Neural cell (in vitro differentiated cells): Measurements from ENCODE around the gene TOGARAM2. TPM values are rescaled to one million over a fixed set of nuclear protein-coding genes. Genes with fewer than 3 reads are reported as not detected.

Source experiments
- H2AFZ ChIP-seq: fragments of 200-600, 300-800 bp; sonication (generic), shearing (Covaris generic); 2 replicates; pipeline ENCODE4 v1.6.0; 2014; ENCODE audit warnings: low read depth, mild to moderate bottlenecking, antibody characterized with exemption, low read length, moderate library complexity
- H3F3A ChIP-seq: fragments of 200-600 bp; shearing (Covaris generic); 2 replicates; pipeline ENCODE4 v1.6.1; 2016; ENCODE audit warnings: mild to moderate bottlenecking, moderate library complexity, mixed read lengths, antibody characterized with exemption, low read length; ENCODE audit not compliant: insufficient read depth, poor library complexity, severe bottlenecking
- H3K27ac ChIP-seq: fragments of 200-600, 300-800 bp; sonication (generic), shearing (Covaris generic); 2 replicates; pipeline ENCODE4 v1.5.1; 2014; ENCODE audit warnings: mild to moderate bottlenecking, low read length, moderate library complexity
- H3K27me3 ChIP-seq: fragments of 300-800, 200-600 bp; sonication (generic), shearing (Covaris generic); 2 replicates; pipeline ENCODE4 v1.6.0; 2014; ENCODE audit warnings: mild to moderate bottlenecking, low read depth, low read length, moderate library complexity; ENCODE audit not compliant: insufficient read depth
- H3K36me3 ChIP-seq: fragments of 300-800, 200-600 bp; sonication (generic), shearing (Covaris generic); 2 replicates; pipeline ENCODE4 v1.5.1; 2014; ENCODE audit warnings: mild to moderate bottlenecking, antibody characterized with exemption, low read length, moderate library complexity; ENCODE audit not compliant: insufficient read depth
- H3K4me2 ChIP-seq: fragments of 300-800, 200-600 bp; sonication (generic), shearing (Covaris generic); 2 replicates; pipeline ENCODE4 v1.6.0; 2014; ENCODE audit warnings: mild to moderate bottlenecking, low read length
- H3K4me3 ChIP-seq: fragments of 300-800, 200-600 bp; sonication (generic), shearing (Covaris generic); 2 replicates; pipeline ENCODE4 v1.5.1; 2014; ENCODE audit warnings: mild to moderate bottlenecking, low read length, moderate library complexity
- H3K79me2 ChIP-seq: fragments of 200-600 bp; shearing (Covaris generic); replicated peaks from 2 replicates; pipeline ENCODE4 v1.6.0; 2014; ENCODE audit warnings: mild to moderate bottlenecking, low read length, moderate library complexity; ENCODE audit not compliant: insufficient read depth
- H3K9ac ChIP-seq: fragments of 300-800, 200-600 bp; sonication (generic), shearing (Covaris generic); 2 replicates; pipeline ENCODE4 v1.6.1; 2016; ENCODE audit warnings: mild to moderate bottlenecking, low read length, mixed read lengths
- H3K9me2 ChIP-seq: fragments of 200-600 bp; shearing (Covaris generic); 2 replicates; pipeline ENCODE4 v1.6.1; 2016; ENCODE audit warnings: mild to moderate bottlenecking, low read length, mixed read lengths; ENCODE audit not compliant: insufficient read depth
- H3K9me3 ChIP-seq: fragments of 200-600, 300-800 bp; sonication (generic), shearing (Covaris generic); 2 replicates; pipeline ENCODE4 v1.6.1; 2016; ENCODE audit warnings: mild to moderate bottlenecking, mixed run types, low read length, moderate library complexity, mixed read lengths
- H4K20me1 ChIP-seq: fragments of 200-600 bp; shearing (Covaris generic); 2 replicates; pipeline ENCODE4 v1.6.1; 2016; ENCODE audit warnings: mild to moderate bottlenecking, mixed run types; ENCODE audit not compliant: insufficient read depth
- EP300 ChIP-seq: fragments of 450-650 bp; conservative IDR thresholded peaks from 2 replicates; pipeline ENCODE4 v1.6.1; 2014; ENCODE audit warnings: antibody characterized with exemption, mild to moderate bottlenecking, moderate library complexity; ENCODE audit not compliant: poor library complexity, severe bottlenecking
- EZH2 ChIP-seq: fragments of 200-600, 300-800 bp; shearing (Covaris generic), sonication (generic); IDR thresholded peaks from 2 replicates; pipeline ENCODE4 v1.6.1; 2014; ENCODE audit warnings: antibody characterized with exemption, low read length, borderline replicate concordance, mild to moderate bottlenecking; ENCODE audit not compliant: insufficient read depth, poor library complexity, severe bottlenecking
- MXI1 ChIP-seq: fragments of 450-650 bp; conservative IDR thresholded peaks from 2 replicates; pipeline ENCODE4 v1.6.1; 2014; ENCODE audit warnings: antibody characterized with exemption, mild to moderate bottlenecking; ENCODE audit not compliant: poor library complexity, severe bottlenecking
- POLR2AphosphoS5 ChIP-seq: IDR thresholded peaks from 2 replicates; pipeline ENCODE4 v1.6.1; 2012
- RAD21 ChIP-seq: fragments of 450-650 bp; conservative IDR thresholded peaks from 2 replicates; pipeline ENCODE4 v1.6.1; 2014; ENCODE audit warnings: antibody characterized with exemption, mild to moderate bottlenecking, moderate library complexity
- SMC3 ChIP-seq: fragments of 450-650 bp; conservative IDR thresholded peaks from 2 replicates; pipeline ENCODE4 v1.6.1; 2014; ENCODE audit warnings: antibody characterized with exemption, mild to moderate bottlenecking, moderate library complexity; ENCODE audit not compliant: poor library complexity
- TAF1 ChIP-seq: IDR thresholded peaks from 2 replicates; pipeline ENCODE4 v1.6.1; 2012; ENCODE audit warnings: low read depth
- polyA plus RNA-seq: library from polyadenylated mRNA; depleted of rRNA; stranded (reverse); fragments of >200 nt; gene quantifications from 2 replicates; pipeline ENCODE4 v1.2.3, GENCODE V29; 2014
- TF ChIP-seq, protein P1 (sequence below): fragments of 450-650 bp; IDR thresholded peaks from 2 replicates; pipeline ENCODE4 v1.5.1; 2014; ENCODE audit warnings: antibody characterized with exemption, mild to moderate bottlenecking, moderate library complexity; ENCODE audit not compliant: poor library complexity, severe bottlenecking
- TF ChIP-seq, protein P2 (sequence below): IDR thresholded peaks from 2 replicates; pipeline ENCODE4 v1.6.1; 2012; ENCODE audit warnings: borderline replicate concordance

TOGARAM2 gene
- polyA plus RNA-seq, 1 donor from 2014 or later: 0.10 TPM

DNA sequence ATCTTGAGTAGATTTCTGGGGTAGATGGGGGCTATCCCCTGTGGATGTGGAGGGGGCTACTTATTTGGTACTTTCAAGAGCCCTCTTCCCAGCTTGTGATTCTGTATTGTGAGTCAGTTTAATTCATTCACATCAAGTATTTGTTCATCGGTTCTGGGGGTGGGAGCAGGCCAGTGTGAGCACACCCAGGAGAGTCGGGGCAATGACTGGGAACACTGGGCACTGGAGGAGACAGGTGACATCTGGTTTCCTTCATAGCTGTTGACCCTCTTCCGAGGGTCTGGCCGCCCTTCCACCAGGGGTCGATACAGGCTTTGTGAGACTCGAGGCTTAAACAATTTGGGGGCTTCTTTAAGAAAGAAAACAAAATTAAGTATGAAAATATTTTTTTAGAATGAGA, 2.5 kb upstream of the TOGARAM2 start:
- Histone ChIP-seq H3K79me2 (no peaks in the 10 kb centered on the region), H3F3A (no peaks in the 10 kb centered on the region), H3K27ac (no peak overlapping the region), H3K27me3 (no peaks in the 10 kb centered on the region), H3K4me2 (no peak overlapping the region), H4K20me1 (no peaks in the 10 kb centered on the region), H3K9me3 (no peaks in the 10 kb centered on the region), H3K9ac (no peak overlapping the region), H3K36me3 (no peaks in the 10 kb centered on the region), H3K9me2 (no peaks in the 10 kb centered on the region), H3K4me3 (no peak overlapping the region), H2AFZ (no peak overlapping the region)
- TF ChIP-seq POLR2AphosphoS5 (no peak), EP300 (no peak), RAD21 (no peak), TAF1 (no peak), MXI1 (no peak), SMC3 (no peak), EZH2 (no peak)
- TF ChIP-seq, protein P1, sequence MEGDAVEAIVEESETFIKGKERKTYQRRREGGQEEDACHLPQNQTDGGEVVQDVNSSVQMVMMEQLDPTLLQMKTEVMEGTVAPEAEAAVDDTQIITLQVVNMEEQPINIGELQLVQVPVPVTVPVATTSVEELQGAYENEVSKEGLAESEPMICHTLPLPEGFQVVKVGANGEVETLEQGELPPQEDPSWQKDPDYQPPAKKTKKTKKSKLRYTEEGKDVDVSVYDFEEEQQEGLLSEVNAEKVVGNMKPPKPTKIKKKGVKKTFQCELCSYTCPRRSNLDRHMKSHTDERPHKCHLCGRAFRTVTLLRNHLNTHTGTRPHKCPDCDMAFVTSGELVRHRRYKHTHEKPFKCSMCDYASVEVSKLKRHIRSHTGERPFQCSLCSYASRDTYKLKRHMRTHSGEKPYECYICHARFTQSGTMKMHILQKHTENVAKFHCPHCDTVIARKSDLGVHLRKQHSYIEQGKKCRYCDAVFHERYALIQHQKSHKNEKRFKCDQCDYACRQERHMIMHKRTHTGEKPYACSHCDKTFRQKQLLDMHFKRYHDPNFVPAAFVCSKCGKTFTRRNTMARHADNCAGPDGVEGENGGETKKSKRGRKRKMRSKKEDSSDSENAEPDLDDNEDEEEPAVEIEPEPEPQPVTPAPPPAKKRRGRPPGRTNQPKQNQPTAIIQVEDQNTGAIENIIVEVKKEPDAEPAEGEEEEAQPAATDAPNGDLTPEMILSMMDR: no peak
- TF ChIP-seq, protein P2, sequence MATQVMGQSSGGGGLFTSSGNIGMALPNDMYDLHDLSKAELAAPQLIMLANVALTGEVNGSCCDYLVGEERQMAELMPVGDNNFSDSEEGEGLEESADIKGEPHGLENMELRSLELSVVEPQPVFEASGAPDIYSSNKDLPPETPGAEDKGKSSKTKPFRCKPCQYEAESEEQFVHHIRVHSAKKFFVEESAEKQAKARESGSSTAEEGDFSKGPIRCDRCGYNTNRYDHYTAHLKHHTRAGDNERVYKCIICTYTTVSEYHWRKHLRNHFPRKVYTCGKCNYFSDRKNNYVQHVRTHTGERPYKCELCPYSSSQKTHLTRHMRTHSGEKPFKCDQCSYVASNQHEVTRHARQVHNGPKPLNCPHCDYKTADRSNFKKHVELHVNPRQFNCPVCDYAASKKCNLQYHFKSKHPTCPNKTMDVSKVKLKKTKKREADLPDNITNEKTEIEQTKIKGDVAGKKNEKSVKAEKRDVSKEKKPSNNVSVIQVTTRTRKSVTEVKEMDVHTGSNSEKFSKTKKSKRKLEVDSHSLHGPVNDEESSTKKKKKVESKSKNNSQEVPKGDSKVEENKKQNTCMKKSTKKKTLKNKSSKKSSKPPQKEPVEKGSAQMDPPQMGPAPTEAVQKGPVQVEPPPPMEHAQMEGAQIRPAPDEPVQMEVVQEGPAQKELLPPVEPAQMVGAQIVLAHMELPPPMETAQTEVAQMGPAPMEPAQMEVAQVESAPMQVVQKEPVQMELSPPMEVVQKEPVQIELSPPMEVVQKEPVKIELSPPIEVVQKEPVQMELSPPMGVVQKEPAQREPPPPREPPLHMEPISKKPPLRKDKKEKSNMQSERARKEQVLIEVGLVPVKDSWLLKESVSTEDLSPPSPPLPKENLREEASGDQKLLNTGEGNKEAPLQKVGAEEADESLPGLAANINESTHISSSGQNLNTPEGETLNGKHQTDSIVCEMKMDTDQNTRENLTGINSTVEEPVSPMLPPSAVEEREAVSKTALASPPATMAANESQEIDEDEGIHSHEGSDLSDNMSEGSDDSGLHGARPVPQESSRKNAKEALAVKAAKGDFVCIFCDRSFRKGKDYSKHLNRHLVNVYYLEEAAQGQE: no peak

DNA sequence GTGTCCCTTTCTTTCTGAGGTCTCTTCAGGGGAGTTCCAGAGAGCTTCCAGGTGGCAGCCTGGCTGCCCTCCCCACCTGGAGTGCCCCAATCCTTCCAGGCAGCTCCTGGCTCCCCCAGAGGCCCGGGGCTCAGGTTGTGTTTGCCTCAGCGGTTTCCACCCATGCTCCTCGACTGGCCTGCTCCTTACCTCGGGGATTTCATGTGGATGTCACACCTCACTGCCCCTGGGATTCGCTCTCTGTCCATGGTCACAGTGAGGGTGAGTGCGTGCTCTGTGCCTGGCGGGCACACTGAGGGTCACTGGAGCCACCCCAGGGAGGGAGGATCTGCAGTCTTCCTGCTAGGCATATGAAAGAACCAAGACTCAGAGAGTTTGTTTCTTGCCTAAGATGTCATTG, 2.1 kb upstream of the TOGARAM2 start:
- no peak overlapping the region for H2AFZ ChIP-seq
- no peak overlapping the region for H3K4me2 ChIP-seq
- H3K9me2 ChIP-seq: no peaks in the 10 kb centered on the region
- H3K36me3 ChIP-seq: no peaks in the 10 kb centered on the region
- H3K4me3 ChIP-seq: no peak overlapping the region
- no peaks in the 10 kb centered on the region for H3F3A ChIP-seq
- no peak for TF ChIP-seq POLR2AphosphoS5
- no peak for TF ChIP-seq MXI1
- no peak for TF ChIP-seq EP300
- TF ChIP-seq, protein P2: no peak
- no peaks in the 10 kb centered on the region for H3K27me3 ChIP-seq
- no peaks in the 10 kb centered on the region for H3K79me2 ChIP-seq
- no peaks in the 10 kb centered on the region for H3K9me3 ChIP-seq
- H3K9ac ChIP-seq: no peak overlapping the region
- H4K20me1 ChIP-seq: no peaks in the 10 kb centered on the region
- no peak overlapping the region for H3K27ac ChIP-seq
